Fibroblast of pulmonary artery (primary cell): Measurements from ENCODE around the gene RRP8.

Source experiments
- DNase-seq: peaks from one replicate; pipeline ENCODE4 v3.0.0-alpha.2; 2010; ENCODE audit warnings: low read depth
- H3K4me3 ChIP-seq: replicated peaks from 2 replicates; pipeline ENCODE4 v1.5.1; 2011; ENCODE audit warnings: low read depth, mild to moderate bottlenecking, control low read depth, low read length, moderate library complexity
- TF ChIP-seq, protein P1 (sequence below): IDR thresholded peaks from 2 replicates; pipeline ENCODE4 v1.5.1; 2011; ENCODE audit warnings: mild to moderate bottlenecking, control low read depth, low read length, inconsistent platforms; ENCODE audit errors: missing control alignments

RRP8 gene

DNA sequence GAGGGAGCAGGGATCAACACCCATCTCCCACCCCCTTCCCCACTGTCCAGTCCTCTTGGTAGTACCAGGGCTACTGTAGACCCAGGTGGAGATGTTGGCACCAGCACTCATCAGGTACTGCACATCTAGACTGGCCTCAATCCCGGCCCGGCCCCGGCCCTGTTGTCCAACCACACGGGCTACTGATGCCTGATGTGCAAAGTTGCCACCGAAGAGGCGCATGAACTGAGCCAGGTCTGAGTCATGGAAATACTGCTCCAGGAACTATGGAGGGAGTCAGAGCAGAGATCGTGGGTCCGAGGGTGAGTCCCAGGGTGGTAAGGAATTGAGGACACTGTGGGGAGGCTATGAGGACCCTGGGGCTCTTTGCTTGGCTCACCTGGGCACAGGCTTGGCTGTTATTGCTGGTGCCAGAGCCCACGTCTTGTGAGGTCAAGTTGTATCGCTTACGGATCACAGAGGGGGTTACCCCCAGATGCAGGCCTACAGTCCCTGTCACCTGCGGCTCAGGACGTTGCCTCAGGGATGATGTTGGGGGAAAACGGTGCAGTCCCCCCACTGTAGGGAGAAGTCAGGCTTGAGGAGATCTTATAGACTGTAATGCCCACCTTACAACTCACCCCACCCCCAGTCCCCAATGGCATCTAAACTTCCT lies 13.3 kb upstream of the RRP8 start:
- no peak overlapping the region for H3K4me3 ChIP-seq
- TF ChIP-seq, protein P1, sequence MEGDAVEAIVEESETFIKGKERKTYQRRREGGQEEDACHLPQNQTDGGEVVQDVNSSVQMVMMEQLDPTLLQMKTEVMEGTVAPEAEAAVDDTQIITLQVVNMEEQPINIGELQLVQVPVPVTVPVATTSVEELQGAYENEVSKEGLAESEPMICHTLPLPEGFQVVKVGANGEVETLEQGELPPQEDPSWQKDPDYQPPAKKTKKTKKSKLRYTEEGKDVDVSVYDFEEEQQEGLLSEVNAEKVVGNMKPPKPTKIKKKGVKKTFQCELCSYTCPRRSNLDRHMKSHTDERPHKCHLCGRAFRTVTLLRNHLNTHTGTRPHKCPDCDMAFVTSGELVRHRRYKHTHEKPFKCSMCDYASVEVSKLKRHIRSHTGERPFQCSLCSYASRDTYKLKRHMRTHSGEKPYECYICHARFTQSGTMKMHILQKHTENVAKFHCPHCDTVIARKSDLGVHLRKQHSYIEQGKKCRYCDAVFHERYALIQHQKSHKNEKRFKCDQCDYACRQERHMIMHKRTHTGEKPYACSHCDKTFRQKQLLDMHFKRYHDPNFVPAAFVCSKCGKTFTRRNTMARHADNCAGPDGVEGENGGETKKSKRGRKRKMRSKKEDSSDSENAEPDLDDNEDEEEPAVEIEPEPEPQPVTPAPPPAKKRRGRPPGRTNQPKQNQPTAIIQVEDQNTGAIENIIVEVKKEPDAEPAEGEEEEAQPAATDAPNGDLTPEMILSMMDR: no peak
- DNase-seq: no peak

DNA sequence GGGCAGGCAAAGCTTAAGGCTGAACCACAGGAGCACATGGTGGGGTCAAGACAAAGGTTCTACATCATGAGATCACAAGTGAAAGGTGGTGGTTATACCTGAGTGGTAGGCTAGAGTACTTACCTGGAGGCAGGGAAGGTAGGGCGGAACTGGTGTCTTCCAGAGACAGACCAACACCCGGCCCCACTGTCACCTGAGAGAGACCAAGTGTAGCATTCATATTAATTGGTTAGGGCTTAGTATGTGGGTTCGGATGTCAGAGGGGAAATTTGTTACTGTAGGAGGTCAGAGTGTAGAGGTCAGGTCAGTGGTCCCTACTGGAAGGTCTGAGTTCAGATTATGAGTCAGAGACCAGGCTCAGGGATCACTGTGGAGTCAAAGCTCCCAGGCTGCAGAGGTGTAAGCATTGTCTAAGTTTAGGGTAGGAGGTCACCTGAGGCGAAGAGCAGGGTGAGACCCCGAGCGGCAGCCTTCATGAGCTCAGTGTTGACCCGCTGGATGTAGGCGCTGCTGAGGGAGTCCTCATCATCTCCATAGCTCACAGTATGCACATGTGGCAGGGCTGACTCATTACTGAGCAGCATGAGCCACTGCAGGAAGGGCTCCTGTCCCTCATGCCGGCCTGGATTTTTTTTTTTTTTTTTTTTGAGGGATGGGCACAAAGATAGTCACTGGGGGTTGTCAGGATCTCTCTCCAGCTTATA lies 12.6 kb upstream of the RRP8 start:
- TF ChIP-seq, protein P1: no peak
- H3K4me3 ChIP-seq: no peak overlapping the region
- DNase-seq: no peak

- DNase-seq: no peak
- TF ChIP-seq, protein P1: no peak
- no peak overlapping the region for H3K4me3 ChIP-seq
These were observed 11.6 kb upstream of the RRP8 start for GRCh38 chr11:6615046-6615445.

GRCh38 chr11:6614446-6614845 lies 11.0 kb upstream of the RRP8 start:
- TF ChIP-seq, protein P1: no peak
- no peak overlapping the region for H3K4me3 ChIP-seq
- DNase-seq: no peak

DNA sequence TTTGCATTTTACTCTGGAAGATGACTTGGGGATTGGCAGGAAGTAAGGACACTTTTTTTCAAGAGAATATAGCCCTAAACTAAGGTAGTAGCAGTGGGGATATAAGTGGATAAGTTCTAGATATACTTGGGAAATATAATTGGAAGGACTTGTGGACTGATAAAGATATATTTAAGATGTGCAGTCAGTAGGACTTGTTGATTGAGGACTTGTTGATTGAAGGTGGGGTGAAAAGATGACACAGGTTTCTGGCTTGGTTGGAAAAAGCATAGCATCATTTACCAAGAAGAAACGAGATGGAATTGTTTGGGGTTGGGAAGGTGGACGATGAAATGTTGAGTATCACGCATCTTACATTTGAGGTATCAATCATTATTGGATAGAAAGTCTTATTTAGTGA lies 10.1 kb upstream of the RRP8 start:
- no peak for DNase-seq
- no peak overlapping the region for H3K4me3 ChIP-seq
- TF ChIP-seq, protein P1: no peak

DNA sequence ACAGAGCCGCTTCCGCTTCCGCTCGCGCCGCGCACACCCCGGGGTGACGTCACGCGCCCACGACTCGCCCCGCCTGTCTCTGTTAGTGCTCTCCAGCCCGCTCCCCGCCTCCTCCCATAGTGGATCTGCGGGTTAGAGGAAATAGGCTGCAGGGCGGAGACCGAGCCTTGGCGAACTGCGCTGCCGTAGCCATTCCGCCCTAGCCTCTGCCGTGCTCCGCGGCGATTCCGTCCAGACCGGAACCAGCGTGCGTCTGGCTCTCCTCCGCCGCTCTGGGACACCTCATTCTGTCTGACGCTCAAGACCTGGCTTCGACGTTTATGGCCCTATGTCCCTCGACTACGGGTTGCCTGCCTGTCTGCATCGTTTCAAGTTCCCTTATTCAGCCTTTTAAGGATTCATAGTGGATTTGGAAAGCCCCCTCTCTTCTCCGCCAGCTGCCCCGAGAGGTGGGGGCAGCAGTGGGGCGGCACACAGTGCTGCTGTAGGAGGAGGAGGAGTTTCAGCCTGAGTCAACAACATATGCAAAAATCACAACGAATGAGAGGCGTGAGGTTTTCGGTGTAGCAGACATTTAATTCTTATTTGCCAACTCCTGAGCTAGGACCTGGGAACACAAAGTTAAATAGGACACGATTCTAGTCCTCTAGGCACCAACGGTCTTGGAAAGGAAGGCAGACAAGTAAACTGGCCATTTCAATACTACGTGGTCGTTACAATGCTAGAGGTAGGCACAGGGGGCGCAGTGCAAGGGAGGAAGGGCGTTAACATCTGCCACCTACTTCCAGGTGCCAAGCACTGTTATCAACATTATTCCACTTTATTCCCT lies 9.0 kb upstream of the RRP8 start, which contains the start of gene TAF10:
Gene TAF10, minus strand, starts transcription at position 4 of the 829 bp plus-strand sequence. CDS start 27 bp downstream, outside the sequence.
- peak; percentile 97 for DNase-seq
- TF ChIP-seq, protein P1: peak; percentile 52
- H3K4me3 ChIP-seq: peak within 1 kb of the TSS; percentile 66
